NCI-H345 treated with DMSO at 0.1 percent for 48 hours (cell line): ENCODE results near the gene TRAF2.
"Not testable (repeated sequence)": the region's sequence is repeated elsewhere in the genome, so short reads cannot be mapped to it uniquely, and the experiment has no call there.

ENCODE experiments used
- DNase-seq: peaks from one replicate; lab custom pipeline; 2025; ENCODE audit not compliant: unreplicated experiment; lab: John Stamatoyannopoulos, UW

The TRAF2 gene

GRCh38 chr9:136856541-136857141 lies 29.7 kb upstream of the TRAF2 start:
- DNase-seq, result no peak

- DNase-seq, result no peak
Observed at GRCh38 chr9:136857166-136857565, 29.1 kb upstream of the TRAF2 start.

GRCh38 chr9:136857581-136858412 lies 28.5 kb upstream of the TRAF2 start:
- DNase-seq, result no peak

- no peak for DNase-seq
Observed at GRCh38 chr9:136858452-136858843, 27.9 kb upstream of the TRAF2 start.

- DNase-seq, result no peak
Observed at GRCh38 chr9:136858844-136859757, 27.2 kb upstream of the TRAF2 start.

DNA sequence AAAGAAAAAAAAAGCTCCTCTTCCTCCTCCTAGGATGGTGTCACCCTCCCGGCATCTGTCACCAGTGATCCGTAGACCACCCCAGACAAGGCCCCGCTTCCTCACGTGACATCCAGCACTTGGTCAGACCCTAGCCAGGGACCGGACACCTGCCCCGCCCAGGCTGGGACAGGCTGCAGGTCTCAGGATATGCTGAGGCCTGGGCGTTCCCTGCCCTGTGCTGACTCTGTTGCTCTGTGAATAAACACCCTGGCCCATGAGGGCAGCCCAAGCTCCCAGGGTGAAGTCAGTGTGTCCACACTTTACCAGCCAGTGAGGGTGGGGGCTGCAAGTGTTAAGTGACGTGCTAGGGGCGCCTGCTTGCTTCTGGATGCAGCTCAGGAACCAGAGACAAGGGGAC lies 25.8 kb upstream of the TRAF2 start:
- no peak for DNase-seq

DNA sequence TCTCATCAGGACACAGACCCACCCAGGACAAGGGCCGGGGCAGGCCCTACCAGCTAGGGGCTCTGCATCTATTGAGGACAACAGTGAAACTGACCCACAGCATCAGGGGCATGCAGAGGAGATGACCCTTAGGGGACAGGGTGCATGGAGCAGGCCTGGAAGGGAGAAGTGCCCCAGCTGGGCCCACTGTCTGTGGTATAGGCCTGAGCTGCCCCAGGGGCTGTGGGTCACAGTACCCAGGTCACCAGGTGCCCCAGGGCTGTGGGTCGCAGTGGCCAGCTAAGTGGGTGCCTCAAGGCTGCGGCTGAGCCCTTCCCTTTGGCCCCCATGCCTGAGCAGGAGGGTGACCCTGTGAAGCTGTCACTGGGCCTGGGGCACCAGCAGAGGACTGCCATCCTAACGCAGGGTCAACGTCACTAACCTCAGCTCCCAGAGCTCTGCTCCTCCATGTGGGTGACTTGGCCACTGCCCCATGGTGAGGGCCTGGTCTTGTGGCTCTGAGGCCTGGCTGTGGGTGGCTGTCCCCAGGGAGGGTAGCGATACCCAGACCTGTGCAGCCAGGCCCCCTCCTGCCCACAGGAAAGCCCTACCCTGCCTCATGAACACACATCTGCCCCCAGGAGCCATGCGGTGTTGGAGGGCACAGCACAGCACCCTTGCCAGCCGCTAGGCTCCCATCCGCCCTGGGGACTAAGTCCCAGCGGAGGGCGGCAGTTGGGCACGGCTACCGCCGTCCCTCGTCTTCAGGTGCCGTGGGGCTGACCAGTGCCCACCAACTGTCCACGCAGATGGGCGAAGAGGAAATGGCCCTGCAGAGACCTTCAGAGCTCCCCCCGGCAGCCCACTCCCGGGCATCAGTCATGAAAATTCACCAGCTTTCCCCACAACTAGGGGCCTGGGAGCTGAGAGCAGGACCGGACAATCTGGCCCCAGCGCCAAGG lies 25.1 kb upstream of the TRAF2 start:
- no peak for DNase-seq

DNA sequence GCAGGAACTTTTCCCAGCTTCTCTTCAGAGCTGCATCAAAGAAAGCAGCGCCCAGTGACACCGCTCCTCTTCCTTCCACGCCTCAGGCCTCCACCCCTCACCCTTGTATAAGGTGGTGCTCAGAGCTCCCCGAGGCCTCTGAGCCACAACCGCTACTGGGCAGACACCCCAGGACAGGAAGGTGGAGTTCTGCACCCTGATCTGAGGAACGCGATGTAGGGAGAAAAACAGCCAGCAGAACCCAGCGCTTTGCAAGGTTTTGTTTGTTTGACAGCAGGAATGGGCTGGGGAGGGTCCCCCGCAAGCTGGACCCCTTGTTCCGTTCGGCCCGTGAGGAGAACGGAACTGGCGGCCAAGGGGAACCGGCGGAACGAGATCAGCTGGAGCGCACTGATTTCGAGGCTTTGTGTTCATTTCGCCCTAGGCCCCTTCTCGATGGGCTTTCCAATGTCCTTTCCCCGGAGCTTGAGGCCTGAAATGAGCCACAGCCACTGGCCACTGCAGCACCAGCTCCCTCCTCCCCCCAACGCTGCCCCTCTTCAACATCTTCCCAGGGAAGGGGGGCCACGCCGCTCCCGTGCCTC lies 24.4 kb upstream of the TRAF2 start:
- no peak for DNase-seq

- DNase-seq, result no peak
Observed at GRCh38 chr9:136862849-136863622, 23.3 kb upstream of the TRAF2 start.

DNA sequence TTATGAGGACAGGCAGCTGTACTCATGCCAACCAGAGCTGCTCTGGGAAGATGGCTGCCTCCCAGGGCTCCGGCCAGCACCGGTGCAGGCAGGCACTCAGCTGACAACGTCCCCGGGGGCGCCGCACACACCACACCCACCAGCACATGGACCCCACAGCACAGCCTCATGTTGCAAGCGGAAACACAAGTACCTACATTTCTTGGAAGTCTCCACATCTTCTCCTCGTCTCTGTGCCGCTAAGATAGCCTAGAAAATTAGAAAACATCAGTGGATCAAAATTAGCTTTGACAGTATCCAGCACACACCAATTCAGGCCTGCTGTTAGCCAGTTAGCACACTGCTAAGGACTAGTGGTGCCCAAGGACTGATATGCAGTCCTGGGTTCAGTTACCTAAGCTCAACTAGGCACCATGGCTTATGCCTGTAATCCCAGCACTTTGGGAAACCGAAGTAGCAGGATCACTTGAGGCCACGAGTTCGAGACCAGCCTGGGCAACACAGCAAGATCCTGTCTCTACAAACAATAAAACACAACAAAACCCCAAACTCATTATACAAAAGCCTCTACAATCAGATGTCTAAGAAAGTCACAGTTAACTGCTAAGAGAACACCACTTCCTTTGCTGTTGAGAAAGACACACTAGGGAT lies 22.6 kb upstream of the TRAF2 start:
- DNase-seq, result no peak

DNA sequence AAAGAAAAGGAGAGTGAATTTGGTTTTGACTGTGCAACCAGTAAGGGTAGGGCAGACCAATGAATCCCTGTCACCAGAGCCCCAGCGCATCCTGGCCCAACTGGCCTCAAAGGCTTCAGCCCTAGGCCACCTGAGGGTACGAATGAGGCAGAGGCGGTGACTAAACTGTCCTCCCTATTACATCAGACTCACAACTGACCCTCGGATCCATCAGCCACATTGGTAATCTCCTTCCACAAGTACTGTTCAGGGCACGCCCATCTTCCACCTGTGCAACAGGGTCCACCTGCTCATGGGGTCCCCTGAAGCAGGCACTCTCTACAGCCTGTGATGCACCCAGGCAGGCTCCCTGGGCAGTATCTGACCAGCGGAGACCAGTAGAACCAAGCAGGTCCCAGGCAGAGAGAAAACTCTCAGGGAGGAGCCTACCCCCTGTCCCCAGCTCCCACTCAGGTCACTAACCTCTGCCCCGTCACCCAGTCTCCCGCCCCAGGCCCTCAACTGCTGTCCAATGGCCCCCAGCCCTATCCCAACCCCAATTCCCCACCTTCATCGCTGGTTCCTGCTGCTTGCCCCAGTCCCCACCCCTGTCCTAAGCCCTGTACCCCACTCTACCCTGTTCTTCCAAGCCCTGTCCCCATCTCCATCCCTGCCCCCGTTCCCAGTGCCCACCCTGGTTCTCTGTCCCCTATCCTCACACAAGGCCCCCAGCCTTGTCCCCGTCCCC lies 21.1 kb upstream of the TRAF2 start:
- no peak for DNase-seq

- no peak for DNase-seq
Observed at GRCh38 chr9:136865768-136866103, 20.6 kb upstream of the TRAF2 start.

DNA sequence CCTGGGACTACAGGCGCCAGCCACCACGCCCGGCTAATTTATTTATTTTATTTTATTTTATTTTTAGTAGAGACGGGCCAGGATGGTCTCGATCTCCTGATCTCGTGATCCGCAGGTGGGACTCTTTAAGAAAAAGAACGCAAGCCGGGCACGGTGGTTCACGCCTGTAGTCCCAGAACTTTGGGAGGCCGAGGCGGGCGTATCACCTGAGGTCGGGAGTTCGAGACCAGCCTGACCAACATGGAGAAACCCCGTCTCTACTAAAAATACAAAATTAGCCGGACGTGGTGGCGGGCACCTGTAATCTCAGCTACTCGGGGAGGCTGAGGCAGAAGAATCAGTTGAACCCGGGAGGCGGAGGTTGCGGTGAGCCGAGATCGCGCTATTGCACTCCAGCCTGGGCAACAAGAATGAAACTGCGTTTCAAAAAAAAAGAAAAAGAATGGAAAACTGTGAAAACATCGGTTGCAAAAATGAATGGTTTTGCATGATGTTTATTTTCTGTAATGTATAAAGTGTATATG lies 19.4 kb upstream of the TRAF2 start:
- DNase-seq, result not testable (repeated sequence)

GRCh38 chr9:136867480-136867879 lies 18.8 kb upstream of the TRAF2 start:
- no peak for DNase-seq

- no peak for DNase-seq
Observed at GRCh38 chr9:136867917-136868316, 18.4 kb upstream of the TRAF2 start.

DNA sequence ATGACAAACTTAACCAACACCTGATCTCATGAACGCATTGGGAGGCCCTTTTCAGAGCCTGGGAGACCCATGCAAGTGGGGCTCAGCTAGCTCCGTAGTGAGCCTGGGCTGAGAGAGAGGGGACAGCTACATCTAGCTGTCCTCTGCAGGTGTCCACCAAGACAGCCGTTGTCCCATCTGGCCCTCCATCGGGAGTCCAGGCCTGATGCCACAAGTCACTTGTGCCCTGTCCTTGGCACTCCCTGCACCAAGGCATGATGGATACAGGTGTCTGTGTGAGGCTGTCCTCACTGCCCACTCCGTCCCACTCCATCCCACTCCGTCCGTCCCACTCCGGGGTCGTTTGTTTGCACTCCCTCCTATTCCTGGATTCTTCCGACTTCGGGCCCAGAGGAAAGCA lies 17.7 kb upstream of the TRAF2 start:
- no peak for DNase-seq

- DNase-seq, result not testable (repeated sequence)
Observed at GRCh38 chr9:136869611-136870010, 16.7 kb upstream of the TRAF2 start.

GRCh38 chr9:136875155-136875554 lies 11.2 kb upstream of the TRAF2 start:
- DNase-seq, result no peak
